Renal cortical epithelial cell (primary cell): ENCODE data around the gene VWA7. TPM values are rescaled to one million over a fixed set of nuclear protein-coding genes. Genes with fewer than 3 reads are reported as not detected.

ENCODE experiments used
- DNase-seq: peaks from one replicate; pipeline ENCODE4 v3.0.0-alpha.2; 2011; ENCODE audit warnings: low read depth
- total RNA-seq: library from RNA; depleted of rRNA; stranded (reverse); fragments of >200 nt; gene quantifications from 2 replicates; pipeline ENCODE4 v1.2.3, GENCODE V29; 2014

Gene VWA7
- total RNA-seq, 1 donor from 2014 or later: 8.5 TPM

DNA sequence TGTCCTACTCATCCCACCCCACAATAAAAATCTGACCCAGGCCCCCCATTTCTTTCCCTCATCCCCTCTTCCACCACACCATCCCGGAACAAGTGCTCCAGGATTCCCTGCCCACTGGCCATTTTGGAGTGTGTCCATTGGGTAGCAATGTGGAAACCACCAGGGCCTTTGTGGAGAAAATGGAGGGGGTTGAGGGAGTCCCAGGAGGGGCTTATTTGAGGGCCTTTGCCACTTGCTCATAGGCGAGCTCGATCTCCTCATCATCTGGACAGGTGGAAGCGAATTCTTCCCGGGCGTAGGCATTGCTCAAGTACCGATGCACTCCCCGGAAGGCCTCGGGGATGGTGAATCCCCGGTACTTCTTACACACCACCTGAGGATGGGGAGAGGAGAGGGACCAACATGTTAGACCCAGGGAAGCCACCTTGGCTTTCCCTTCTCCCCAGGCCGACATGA, 46.5 kb downstream of the VWA7 start:
- no peak for DNase-seq

DNA sequence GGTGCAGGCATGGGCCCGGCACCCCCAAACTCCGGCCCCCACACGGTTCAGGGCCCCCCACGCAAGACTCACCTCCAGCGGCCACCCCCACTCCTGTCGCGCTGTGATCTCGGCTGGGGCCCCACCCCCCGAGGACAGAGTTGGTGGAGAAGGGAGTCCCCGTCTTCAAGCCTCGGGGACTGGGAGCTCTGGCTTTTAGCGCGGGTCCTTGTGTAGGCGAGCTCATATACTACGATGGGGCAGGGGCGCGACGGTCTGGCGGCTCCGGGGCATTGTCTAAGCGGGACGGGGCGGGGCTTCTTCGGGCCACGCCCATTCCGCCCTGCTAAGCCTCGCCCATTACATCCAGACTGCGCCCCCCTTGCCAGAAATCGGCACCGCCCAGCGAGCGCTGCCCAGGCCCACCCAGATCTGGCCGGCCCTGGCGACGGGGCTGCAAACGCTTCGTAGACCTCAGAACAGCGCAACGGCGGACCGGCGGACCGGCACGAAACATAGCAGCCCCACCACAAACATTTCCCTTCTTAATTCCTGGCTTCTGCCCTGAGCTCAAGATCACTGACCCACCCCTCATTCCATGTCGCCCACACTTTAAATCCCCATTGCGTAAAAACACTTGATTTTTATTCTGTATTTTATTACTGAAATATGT, 47.0 kb downstream of the VWA7 start:
- DNase-seq: peak; percentile 40

DNA sequence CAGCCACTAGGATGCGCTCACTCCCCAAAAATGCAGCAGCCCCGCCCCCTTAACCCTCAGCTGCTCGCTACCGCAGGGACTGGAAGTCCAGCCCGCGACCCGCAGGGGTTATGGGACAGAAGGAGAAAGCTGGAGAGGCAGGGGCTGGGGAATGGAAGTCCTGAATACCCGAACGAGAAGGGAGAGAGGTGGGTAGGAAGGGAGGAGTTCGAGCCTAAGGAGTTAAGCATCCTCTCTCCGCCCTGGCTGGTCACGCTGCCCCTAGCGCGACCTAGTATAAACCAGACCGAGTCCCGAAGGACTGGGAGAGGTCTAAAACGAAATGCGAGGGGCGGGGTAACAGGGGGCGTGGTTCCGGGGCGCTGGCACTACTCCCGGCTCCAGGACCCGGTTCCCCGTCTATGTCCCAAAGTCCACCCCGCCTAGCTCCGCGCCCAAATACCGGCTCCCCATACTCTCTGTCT, 47.6 kb downstream of the VWA7 start:
- peak; percentile 78 for DNase-seq

DNA sequence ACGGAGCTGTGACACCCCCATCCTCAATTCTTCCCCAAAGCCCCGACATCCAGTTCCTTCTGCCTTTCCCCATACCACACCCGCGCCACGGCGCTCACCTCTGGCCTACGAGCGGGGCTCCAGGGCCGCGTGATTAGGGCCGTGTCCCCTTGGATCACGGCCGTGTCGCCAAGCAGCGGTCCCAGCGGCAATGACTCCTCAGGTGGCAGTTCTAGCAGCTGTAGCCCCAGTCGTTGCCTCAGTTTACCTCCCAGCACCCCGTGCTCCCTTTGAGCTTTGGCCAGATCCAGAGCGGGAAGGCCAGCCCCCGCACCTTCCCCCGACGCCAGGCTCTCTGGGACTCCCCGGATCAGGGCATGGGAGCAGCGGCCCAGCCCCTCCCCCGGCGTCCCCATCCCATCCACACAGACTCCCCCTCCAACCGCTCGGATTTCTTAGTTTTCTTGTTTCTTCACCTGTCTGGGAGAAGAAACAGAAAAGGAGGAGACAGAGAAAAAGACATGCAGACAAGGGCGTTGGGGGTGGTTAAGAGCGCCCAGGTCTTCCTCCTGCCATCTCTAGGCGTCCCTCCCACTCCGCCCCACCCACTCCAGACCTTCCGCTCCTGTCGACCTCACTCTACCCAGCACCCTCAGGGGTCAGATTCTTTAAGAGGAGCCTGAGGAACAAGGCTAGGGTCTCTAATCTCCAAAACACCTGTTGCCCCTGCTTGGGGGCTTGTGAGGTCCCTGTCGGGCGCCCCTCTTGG, 48.2 kb downstream of the VWA7 start, which contains the start of gene DDAH2:
DDAH2 (minus strand) TSS at position 533 of the 748 bp plus-strand sequence; CDS start at position 395, 138 bp downstream.
- no peak for DNase-seq

DNA sequence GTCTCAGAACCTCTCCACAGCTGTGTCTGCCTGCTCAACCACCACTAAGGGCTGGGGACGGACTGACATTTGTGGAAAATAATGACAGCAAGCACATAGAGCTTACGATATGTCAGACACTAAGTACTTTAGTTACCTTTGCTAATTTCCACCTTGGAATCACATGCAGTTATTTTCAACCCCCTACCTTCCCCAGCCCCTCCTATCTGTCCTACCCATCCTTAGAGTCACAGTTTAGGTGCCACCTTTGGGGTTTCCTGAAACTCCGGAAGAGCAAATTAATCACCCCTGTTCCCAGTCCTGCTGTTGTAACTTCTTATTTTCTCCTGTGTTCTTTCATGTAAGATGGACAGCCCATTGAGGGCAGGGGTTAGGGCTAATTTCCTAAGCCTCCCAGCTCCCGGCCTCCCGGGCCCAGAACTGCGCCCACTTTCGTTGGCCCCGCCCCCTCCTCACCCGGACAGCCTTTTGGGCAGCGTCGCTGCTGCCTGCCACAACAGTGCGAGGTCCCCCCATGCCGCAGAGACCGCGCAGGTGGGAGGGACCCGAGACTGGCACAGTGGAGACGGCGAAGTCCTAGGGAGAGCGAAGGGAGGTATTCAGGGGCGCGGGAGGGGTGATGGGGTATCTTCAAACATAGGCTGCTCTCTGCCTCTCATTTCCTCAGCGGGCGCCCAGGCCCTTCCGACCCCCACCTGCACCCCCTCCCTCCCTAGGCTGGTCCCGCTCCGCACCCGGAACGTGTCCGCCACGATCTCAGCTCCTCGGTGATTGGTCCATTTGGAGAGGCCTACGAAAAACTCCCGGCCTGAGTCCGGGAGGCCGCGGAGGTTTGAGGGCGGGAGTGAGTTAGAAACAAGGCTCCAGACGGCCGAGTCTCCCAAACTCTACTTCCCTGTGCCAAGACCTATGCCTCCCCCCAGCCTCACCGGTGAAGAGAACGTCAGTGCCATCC, 49.1 kb downstream of the VWA7 start:
- DNase-seq: no peak

DNA sequence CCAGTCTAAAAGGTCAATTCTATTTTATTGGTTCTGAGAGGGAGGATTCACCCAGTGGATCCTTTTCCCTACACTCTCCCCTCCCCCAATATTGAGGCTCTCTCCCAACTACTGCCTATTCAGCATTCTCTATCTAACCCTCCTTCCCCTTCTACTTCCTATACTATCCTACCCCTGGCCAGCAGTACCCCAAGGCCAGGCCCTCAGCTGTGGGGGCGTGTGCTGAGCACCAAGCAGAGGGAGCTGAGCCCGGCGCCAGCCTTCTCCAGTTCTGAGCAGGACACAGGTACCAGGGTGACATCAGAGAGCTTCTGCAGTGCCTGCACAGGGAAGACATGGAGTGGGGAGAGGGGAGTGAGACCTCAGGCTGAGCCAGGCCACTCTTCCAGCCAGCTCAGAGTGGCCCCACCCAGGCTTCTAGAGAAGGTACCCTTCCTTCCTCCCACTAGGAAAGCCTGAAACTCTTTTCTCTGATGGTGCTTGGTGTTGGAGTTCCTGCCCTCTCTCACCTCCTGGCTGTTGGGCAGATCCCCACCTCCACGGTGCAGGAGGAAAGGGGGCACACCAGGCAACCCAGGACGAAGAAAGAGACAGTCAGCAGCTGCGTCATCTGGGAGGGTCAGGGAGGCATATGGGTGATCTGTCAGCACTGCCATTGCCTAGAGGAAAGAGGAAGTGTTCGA, 50.0 kb downstream of the VWA7 start:
- DNase-seq: no peak

DNA sequence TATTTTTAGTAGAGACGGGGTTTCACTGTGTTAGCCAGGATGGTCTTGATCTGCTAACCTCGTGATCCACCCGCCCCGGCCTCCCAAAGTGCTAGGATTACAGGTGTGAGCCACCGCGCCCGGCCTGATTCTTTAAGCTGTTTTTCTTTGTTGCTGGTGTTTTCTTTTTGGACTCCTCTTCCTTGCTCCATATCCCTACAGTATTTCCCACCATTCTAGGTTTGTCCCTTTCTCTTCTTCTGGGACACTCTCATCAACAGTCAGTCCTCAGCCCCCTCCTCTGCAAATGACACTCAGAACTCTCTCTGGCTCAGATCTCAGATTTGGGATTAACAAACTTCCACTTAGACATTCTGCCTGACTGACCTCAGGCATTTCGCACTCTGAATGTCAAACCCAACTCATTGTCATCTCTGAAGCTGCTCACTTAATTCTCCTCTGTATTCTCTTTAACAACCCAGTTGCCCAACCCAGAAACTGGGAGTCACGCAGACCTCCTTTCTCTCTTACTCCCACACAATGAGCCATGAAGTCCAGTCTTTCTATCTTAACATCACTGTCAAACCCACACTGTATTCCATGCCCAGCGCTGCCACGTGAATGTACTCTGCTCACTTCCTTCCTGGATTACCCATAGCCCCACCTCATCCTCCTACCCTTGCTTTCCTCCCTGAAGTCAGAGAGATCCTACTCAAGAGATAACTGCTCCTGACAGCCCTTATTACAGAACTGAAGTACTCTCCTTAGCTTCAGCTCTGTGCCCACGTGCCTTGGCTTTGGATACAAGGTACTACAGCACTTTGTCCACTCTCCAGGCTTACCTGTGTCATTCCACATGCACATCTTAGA, 51.4 kb downstream of the VWA7 start:
- no peak for DNase-seq

DNA sequence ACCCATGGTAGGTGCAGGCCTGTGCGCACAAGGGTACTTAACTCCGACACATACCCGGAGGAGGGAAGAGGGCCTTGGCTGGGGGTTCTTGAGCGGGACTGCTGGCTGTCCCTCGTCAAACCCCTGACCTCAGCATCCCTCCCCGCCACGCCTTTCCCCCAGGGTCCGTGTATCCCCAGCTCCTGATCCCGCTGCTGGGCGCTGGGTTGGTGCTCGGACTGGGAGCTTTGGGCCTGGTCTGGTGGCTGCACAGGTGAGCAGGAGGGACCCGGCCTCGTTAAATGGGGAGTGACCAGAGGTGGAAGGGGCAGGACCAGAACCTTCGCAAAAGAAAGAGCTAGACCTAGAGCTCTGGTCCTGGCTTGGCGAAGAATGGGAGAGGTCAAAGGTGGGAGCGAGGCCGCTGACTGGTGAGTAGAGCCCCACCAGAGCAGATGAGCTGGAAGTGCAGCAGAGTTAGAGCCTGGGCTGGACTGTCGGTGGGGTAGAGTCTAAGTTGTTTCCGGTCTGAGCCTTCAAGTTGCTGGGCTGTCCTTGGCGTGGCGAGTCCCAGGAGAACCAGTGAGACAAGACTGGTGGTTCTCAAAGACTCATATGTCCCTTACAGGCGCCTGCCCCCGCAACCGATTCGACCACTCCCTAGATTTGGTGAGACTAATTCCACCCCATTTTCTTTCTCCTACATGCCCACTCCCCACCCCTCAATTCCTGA, 53.0 kb downstream of the VWA7 start:
- no peak for DNase-seq

DNA sequence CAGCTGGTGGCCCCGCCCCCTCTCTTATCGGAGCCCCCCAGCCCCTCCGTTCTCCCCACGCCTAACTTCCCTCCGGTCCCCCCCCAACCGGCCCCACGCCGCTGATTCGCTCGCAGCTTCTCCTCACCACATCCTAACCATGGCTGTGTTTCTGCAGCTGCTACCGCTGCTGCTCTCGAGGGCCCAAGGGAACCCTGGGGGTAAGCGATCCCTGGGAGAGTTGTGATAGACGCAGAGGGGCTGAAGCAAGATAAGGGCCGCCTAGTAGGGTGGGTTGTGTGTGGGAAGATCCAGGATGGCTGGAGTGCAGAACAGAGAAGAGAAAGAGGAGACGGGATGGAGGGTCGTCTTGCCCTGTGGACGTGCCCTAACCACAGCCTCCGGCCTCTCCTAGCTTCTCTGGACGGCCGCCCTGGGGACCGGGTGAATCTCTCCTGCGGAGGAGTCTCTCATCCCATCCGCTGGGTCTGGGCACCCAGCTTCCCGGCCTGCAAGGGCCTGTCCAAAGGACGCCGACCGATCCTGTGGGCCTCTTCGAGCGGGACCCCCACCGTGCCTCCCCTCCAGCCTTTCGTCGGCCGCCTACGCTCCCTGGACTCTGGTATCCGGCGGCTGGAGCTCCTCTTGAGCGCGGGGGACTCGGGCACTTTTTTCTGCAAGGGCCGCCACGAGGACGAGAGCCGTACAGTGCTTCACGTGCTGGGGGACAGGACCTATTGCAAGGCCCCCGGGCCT, 53.7 kb downstream of the VWA7 start, which contains the start of gene MPIG6B:
MPIG6B (plus strand) TSS at position 129 of the 735 bp plus-strand sequence; CDS start at position 140, 11 bp downstream.
- no peak for DNase-seq

DNA sequence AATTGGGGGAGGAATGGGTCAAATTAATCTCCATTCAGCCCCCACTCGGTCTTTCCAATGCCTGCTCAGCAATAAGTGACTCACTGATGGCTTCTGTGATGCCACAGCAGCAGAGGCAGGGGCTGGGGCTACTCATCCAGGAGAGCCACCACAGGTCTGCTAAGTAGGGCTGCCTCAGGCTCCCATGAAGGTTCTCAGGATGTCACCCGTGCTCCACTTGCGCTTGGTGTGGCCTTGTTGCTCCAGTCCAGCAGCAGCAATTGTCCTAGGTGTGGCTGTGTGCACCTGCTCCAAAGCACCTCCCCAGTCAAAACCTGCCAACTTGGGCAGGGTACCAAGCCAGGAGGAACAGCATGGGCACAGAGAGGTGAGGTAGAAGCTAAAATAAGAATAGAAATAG, 55.0 kb downstream of the VWA7 start:
- DNase-seq: no peak

DNA sequence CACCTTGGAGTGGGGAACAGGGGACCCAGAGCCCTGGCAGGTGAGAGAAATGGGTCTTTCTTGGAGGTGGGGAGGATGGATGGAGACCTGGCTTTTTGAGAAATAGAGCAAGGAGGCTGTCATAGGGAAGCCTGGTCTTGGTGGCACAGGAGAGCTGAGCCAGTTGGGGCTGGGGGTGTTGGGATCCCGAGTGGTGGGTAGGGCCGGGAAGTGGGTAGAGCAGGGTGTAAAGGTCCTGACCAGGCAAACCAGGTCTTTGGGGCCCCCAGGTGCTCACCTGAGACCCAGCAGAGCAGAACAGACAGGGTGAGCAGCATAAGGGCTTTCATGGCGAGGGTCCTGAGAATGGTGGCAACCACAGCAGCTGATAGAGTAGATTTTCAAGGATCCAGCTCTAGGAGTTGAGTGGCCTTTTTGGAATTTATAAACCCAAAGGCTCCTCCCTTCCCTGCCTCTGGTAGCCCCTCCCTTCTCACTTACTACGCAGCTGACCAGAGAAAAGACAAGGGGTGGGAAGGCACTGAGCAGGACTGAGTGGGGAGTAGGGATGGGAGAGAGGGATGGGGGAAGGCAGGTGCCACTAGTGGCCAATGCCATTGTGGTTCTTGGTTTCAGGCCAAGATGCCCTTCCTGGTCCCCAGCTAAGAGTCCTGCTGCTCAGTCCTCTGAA, 55.6 kb downstream of the VWA7 start, which contains the start of gene LY6G6C:
LY6G6C (minus strand) TSS at position 396 of the 670 bp plus-strand sequence; CDS start at position 329, 67 bp downstream.
- DNase-seq: no peak

DNA sequence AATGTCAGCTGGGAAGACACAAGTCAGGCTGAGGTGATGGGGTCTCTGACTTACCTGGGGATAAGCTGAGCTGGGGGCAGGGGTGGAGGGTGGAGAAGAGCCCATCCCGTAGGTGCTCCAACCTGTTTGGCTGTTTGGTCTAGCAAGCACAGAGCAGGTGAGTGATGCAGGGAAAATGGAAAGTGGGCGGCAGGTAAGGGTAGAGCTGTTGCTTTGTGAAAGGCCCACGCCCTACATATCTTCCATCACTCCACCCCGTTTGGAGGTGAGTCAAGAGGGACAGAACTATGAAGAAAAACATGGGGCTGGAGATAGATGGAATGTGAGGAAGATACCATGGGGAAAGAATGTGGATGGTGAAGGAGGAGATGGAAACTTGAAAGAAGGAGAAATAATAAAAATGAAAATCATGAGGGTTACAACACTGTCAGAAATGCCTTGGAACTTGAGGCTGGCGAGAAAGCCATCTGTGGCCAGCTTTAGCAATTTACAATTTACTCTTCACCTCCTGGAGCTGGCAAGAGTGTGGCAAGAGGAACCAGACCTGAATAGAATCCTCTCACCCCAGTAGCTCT, 56.8 kb downstream of the VWA7 start:
- DNase-seq: no peak

DNA sequence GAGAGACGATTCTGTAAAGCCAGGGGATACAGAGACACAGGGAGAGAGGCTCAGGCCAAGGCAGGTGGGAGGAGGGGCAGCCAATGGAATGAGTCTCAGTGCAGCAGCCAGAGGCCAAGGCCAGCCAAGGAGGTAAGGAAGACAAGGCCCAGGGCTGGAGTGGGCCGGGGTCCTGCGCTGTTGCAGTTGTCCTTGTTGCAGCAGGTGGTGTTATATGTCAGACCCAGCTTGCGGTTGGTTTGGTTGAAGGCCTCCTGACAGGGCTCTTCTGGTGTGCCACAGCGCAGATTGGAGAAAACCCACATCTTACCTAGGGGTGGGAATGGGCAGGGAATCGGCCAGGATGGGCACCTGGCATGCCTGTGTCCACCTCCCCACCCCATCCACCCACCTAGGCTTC, 58.1 kb downstream of the VWA7 start:
- no peak for DNase-seq

DNA sequence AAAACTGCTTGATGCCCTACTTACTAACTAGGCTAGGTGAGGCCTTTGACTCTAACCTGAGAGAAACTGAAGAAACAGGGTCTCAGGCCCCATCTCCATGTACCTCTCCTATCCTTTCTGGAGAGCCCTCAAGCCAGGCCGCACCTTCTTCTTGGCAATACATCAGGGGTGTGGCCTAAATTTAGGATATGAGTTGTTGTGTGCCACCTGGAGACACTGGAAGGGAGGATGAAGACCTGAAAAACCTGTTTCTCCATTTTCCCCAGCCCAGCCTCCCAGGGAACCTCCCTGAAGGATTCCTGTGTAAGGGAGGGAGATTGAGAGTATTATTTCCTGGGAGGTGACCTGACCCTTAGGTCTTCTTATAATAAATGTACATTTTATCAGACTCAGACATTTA, 58.9 kb downstream of the VWA7 start:
- no peak for DNase-seq

DNA sequence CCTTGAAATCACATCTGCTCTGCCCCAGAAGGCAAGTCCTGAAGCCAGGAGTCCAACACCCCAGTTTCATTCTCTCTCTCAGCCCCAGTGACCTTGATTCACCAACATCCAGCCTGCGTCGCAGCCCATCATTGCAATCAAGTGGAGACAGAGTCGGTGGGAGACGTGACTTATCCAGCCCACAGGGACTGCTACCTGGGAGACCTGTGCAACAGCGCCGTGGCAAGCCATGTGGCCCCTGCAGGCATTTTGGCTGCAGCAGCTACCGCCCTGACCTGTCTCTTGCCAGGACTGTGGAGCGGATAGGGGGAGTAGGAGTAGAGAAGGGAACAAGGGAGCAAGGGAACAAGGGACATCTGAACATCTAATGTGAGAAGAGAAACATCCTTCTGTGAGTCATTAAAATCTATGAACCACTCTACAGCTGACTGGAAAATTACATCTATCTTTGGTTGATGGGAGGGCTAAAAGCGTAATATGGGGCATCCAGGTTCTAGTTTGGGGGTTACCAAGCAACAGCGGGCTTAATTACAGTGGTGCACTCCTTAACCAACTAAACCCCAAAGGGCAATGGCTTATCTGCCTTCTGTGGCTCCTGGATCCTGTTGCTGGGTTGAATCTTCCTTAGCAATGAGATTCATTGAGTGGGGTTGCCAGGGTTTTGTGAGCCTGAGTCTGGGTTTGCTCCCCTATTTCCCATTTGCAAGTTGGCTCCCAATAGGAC, 59.5 kb downstream of the VWA7 start:
- no peak for DNase-seq
